Stimulated activated naive B cell treated with anti-CD40 and anti-IgM and Interleukin-4, amounts not matched to agents 10 μg/mL and 1 μg/mL and 100 μg/mL, for 72 hours (primary cell): ENCODE results near the gene CYP2J2.
"Not testable (repeated sequence)": the region's sequence is repeated elsewhere in the genome, so short reads cannot be mapped to it uniquely, and the experiment has no call there.

Source experiments
- ATAC-seq, 2 donors: fragments of 150-1000 bp; cut with Tn5 transposase; replicated peaks; 2 replicates each; pipeline ENCODE4 v1.10.0; 2021; ENCODE audit warnings: moderate library complexity in 1 of 2
- DNase-seq: peaks from one replicate; pipeline ENCODE4 v3.0.0; 2021
- H3K27ac Mint-ChIP-seq: one replicate; pipeline ENCODE4 v1.8.0; 2022; ENCODE audit warnings: mild to moderate bottlenecking, mixed read lengths
- H3K27me3 Mint-ChIP-seq, 2 donors: one replicate each; pipeline ENCODE4 v1.8.0; 2022; ENCODE audit warnings: mixed read lengths in 2 of 2
- H3K36me3 Mint-ChIP-seq, 2 donors: one replicate each; pipeline ENCODE4 v1.8.0; 2022; ENCODE audit warnings: mixed read lengths in 2 of 2, mild to moderate bottlenecking in 1 of 2
- H3K4me1 Mint-ChIP-seq, 2 donors: one replicate each; pipeline ENCODE4 v1.8.0; 2022; ENCODE audit warnings: mixed read lengths in 2 of 2, mild to moderate bottlenecking in 1 of 2
- H3K4me3 Mint-ChIP-seq, 2 donors: one replicate each; pipeline ENCODE4 v1.8.0; 2022; ENCODE audit warnings: mild to moderate bottlenecking in 2 of 2, mixed read lengths in 2 of 2, moderate library complexity in 1 of 2
- H3K9me3 Mint-ChIP-seq, 2 donors: one replicate each; pipeline ENCODE4 v1.8.0; 2022; ENCODE audit warnings: mixed read lengths in 2 of 2, mild to moderate bottlenecking in 1 of 2

The CYP2J2 gene, protein sequence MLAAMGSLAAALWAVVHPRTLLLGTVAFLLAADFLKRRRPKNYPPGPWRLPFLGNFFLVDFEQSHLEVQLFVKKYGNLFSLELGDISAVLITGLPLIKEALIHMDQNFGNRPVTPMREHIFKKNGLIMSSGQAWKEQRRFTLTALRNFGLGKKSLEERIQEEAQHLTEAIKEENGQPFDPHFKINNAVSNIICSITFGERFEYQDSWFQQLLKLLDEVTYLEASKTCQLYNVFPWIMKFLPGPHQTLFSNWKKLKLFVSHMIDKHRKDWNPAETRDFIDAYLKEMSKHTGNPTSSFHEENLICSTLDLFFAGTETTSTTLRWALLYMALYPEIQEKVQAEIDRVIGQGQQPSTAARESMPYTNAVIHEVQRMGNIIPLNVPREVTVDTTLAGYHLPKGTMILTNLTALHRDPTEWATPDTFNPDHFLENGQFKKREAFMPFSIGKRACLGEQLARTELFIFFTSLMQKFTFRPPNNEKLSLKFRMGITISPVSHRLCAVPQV

DNA sequence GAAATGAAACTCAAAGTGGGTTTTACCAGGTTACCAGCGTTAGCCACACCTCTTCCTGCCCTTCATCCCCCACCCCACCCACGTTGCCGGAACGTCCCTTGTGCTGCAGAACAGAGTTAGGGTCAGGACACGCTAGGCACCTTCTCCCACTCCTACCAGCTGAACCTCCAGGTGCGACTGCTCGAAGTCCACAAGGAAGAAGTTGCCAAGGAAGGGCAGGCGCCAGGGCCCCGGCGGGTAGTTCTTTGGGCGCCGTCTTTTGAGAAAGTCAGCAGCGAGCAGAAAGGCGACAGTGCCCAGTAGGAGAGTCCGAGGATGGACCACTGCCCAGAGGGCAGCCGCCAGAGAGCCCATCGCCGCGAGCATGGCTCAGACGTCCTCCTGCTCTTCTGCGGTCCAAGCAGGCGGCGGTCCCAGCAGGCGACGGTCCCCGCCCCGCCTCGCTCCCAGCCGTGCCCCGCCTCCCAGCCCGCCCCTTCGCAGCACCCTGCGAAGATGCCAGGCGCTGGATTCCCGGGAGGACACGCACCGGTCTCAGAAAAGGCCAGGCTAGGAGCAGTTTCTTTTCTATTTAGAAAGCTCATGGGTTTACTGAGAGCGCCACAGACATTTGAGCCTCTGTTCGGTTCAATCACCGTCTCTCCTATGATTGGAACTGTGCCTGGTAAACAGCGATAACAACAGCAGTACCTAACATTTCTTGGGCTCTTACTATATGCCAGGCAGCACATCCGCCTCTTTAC, at the start of gene CYP2J2:
Gene CYP2J2 (minus strand): TSS at position 393 of the 743 bp plus-strand sequence. CDS start 27 bp downstream, at position 366.
- Mint-ChIP-seq H3K27me3 (peaks cover 16 to 25% of the 10 kb centered on the region in 2 donors), H3K4me1 (peaks cover 4 to 8% of the 10 kb centered on the region in 2 donors), H3K9me3 (peaks cover 6 to 7% of the 10 kb centered on the region in 2 donors), H3K27ac (peak within 1 kb of the TSS; percentile 75), H3K36me3 (peaks cover 0 to 5% of the 10 kb centered on the region in 2 donors), H3K4me3 (peak within 1 kb of the TSS; percentile 87 to 92)
- ATAC-seq (peak; percentile 87 to 89), DNase-seq (peak; percentile 4)

DNA sequence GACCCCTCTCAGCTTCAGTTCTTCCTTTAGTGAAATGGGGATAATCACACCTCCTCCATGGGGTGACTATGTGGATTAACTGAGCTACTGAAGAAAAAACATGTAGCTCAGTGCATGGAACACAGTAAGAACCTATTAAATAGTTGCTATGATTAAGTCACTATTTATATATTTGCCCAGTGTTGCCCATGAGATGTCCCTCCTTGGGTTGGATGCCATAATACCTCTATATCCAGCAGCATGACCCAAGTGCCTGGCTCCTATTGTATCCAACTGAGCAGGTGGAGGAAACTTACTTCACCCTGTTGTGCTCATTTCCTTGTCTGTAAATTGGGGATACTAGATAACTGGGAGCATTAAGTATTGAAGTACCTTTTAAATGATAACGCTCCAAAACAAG, 47.1 kb upstream of the CYP2J2 start:
- Mint-ChIP-seq H3K36me3 (no peaks in the 10 kb centered on the region), H3K27ac (no peak overlapping the region), H3K4me3 (no peak overlapping the region), H3K27me3 (peaks cover 27 to 29% of the 10 kb centered on the region in 2 donors), H3K9me3 (no peaks in the 10 kb centered on the region), H3K4me1 (peaks cover 2 to 7% of the 10 kb centered on the region in 2 donors)
- no peak for DNase-seq
- ATAC-seq: no peak

DNA sequence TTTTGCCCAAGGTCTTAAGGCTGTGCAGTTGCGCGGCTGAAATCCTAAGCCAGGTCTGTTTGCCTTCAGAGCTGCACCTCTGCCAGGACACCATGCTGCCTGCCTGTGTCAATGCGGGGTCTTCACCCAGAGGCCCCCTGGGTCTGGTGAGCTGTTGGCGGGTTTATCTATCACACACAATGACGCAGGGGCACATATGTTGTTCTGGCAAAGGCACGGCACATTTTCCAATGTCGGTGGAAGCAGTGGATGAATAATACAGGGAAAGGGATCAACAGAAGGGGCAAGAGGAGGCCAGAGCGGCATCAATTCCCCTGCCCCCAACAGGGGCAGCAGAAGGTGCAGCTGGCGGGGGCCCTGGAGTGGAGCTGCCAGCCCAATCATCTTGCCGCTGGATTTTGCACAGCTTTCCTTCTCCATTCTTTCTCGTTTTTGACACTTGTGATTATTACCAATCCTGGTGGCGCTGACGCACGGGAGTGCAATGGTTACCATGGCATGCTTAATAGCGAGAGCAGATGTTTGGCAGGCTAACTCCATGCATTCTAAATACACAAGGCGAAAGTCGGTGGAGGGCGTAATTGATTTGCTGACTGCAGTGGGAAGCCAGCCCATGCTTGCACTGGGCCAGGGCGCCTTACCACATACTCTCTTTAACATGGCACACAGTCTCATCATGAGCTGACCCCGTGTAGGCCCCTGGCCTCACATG, 45.8 kb upstream of the CYP2J2 start:
- Mint-ChIP-seq H3K4me1 (peaks cover 2 to 7% of the 10 kb centered on the region in 2 donors), H3K36me3 (no peaks in the 10 kb centered on the region), H3K4me3 (no peak overlapping the region), H3K27me3 (peaks cover 27 to 29% of the 10 kb centered on the region in 2 donors), H3K27ac (no peak overlapping the region), H3K9me3 (no peaks in the 10 kb centered on the region)
- DNase-seq: no peak
- ATAC-seq: no peak

DNA sequence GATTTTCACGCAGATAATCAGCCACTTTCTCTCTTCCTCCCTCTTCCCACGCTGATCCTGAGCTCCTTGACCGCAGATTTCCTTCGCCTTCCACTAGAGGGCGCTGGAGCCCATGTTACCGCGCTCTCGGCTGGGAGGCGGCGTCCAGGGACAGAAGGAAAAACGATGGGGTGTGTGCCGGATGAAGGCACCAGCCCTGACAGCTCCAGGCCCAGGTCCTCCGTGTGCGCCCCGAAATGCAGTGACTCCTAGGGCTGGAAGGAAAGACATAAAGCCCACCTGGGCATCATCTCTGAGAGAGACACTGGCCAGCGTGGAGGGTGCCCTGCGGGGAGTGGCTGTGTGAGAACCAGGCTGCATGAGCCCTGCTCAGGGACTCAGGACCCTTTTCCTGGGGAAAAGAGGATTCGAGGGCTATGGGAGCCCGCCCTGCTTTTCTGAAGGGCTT, 44.9 kb upstream of the CYP2J2 start:
- Mint-ChIP-seq H3K4me3 (no peak overlapping the region), H3K9me3 (no peaks in the 10 kb centered on the region), H3K4me1 (peaks cover 2 to 7% of the 10 kb centered on the region in 2 donors), H3K27ac (no peak overlapping the region), H3K27me3 (peaks cover 23 to 27% of the 10 kb centered on the region in 2 donors), H3K36me3 (no peaks in the 10 kb centered on the region)
- DNase-seq (peak; percentile 10), ATAC-seq (peak; percentile 50)

DNA sequence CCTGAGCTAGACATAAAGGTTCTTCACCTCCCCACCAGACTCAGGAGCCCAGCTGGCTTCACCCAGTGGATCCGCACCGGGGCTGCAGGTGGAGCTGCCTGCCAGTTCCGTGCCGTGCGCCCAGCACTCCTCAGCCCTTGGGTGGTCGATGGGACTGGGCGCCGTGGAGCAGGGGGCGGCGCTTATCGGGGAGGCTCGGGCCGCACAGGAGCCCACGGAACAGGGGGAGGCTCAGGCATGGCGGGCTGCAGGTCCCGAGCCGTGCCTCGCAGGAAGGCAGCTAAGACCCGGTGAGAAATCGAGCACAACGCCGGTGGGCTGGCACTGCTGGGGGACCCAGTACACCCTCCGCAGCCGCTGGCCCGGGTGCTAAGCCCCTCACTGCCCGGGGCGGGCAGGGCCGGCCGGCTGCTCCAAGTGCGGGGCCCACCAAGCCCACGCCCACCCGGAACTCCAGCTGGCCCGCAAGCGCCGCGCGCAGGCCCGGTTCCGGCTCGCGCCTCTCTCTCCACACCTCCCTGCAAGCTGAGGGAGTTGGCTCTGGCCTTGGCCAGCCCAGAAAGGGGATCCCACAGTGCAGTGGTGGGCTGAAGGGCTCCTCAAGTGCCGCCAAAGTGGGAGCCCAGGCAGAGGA, 43.1 kb upstream of the CYP2J2 start:
- not testable (repeated sequence) for H3K4me1 Mint-ChIP-seq, DNase-seq, H3K9me3 Mint-ChIP-seq, H3K36me3 Mint-ChIP-seq, ATAC-seq, H3K27ac Mint-ChIP-seq, H3K4me3 Mint-ChIP-seq
- peaks cover 9 to 15% of the 10 kb centered on the region in 2 donors for H3K27me3 Mint-ChIP-seq

DNA sequence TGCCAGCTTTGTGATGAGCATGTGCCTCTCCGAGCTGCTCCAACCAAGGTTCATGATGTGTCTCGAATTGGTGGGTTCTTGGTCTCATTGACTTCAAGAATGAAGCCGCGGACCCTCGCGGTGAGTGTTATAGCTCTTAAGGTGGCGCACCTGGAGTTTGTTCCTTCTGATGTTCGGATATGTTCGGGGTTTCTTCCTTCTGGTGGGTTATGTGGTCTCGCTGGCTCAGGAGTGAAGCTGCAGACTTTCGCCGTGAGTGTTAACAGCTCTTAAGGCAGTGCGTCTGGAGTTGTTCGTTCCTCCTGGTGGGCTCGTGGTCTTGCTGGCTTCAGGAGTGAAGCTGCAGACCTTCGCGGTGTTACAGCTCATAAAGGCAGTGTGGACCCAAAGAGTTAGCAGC, 42.2 kb upstream of the CYP2J2 start:
- H3K27ac Mint-ChIP-seq, ATAC-seq, DNase-seq, H3K4me3 Mint-ChIP-seq, H3K4me1 Mint-ChIP-seq, H3K36me3 Mint-ChIP-seq, H3K9me3 Mint-ChIP-seq: not testable (repeated sequence)
- peaks cover 9 to 11% of the 10 kb centered on the region in 2 donors for H3K27me3 Mint-ChIP-seq

DNA sequence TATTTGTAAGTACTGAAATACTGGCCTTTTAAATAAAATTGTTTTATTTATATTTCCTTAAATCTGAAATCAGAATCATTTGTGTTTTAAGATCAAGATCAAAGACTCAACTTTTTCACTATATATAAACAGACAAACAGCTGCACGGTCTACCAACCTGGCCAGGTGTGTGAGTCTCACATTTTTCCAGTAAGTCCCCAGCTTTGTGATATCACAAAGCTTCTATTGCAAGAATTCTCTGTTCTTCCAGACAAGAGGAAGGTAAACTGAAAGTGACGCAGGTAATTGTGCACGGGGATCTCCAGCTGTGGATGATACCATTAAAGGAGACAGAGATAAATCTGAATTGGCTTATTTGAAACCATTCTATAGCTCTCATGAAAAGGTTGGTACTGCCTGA, 41.2 kb upstream of the CYP2J2 start:
- H3K36me3 Mint-ChIP-seq: no peaks in the 10 kb centered on the region
- no peak overlapping the region for H3K4me3 Mint-ChIP-seq
- peaks cover 5 to 9% of the 10 kb centered on the region in 2 donors for H3K27me3 Mint-ChIP-seq
- ATAC-seq (no peak), DNase-seq (no peak)
- peaks cover 2 to 7% of the 10 kb centered on the region in 2 donors for H3K4me1 Mint-ChIP-seq
- no peaks in the 10 kb centered on the region for H3K9me3 Mint-ChIP-seq
- no peak overlapping the region for H3K27ac Mint-ChIP-seq

DNA sequence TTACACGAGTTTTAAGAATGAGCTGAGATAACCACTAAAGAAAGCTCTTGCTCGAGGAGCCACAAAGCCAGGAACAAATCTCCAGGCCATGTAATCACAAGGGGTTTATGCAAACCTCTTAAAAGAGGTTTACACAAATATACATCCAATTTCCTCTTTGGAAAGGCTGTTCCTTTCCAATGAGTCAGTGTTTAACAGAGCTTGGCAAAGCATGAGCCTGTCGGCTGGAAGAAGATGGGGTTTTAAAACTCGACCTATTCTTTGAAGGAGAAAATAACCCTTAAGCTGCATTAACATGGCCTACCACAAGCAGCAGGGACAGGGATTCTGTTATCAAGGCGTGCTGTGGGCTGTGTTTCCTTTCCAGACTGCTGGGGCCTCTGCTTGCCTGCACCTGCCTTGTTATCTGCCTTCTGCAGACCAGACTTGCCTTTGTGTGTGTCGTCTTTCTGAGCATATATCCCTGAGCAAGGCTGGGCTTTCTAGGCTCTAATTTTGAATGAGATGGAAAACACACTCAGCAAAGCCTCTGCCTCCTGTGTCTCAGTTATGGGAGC, 40.6 kb upstream of the CYP2J2 start:
- no peaks in the 10 kb centered on the region for H3K36me3 Mint-ChIP-seq
- no peak overlapping the region for H3K4me3 Mint-ChIP-seq
- no peak overlapping the region for H3K27ac Mint-ChIP-seq
- ATAC-seq (no peak), DNase-seq (no peak)
- H3K4me1 Mint-ChIP-seq: peaks cover 2 to 7% of the 10 kb centered on the region in 2 donors
- peaks cover 3 to 9% of the 10 kb centered on the region in 2 donors for H3K27me3 Mint-ChIP-seq
- no peaks in the 10 kb centered on the region for H3K9me3 Mint-ChIP-seq

DNA sequence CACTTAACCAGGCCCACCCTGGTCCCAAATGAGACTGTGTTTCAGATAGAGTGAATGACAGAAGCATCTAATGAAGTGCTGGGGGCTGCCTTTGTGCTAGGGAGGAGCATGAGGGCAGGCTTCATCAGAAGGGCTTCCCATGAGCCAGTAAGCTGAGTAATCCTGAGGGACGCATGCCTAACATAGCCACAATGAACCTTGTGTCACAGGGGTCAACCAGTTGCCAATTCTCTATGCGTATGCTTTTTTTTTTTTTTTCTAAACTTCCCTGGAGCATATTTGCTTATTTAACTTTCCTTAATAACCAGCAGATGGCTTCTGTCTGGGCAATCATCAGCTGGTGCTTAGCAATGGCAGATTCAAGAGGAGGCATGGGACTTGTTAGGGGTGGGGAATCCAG, 25.5 kb upstream of the CYP2J2 start:
- DNase-seq: no peak
- ATAC-seq: no peak
- peaks cover 4 to 5% of the 10 kb centered on the region in 2 donors for H3K27me3 Mint-ChIP-seq
- no peak overlapping the region for H3K27ac Mint-ChIP-seq
- no peaks in the 10 kb centered on the region for H3K36me3 Mint-ChIP-seq
- H3K4me3 Mint-ChIP-seq: no peak overlapping the region
- H3K4me1 Mint-ChIP-seq: no peaks in the 10 kb centered on the region
- H3K9me3 Mint-ChIP-seq: no peaks in the 10 kb centered on the region

DNA sequence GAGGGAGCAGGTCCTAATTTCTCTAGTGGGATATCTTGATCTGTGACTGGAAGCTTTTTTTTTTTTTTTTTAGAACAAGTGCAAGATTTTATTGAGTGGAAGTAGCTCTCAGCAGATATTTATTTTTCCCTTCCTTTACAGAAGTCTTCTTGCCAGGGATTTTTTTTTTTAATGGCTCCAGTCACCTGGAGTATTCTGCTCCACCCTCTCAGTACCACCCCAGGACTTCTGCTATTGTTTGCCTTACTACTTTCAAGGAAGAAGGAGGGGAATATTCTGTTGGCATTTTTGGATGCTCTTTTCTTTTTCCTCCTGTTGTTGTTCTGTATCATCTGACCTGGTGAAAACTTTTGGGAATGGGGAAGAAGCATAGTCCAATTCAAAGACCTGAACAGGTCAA, 23.1 kb upstream of the CYP2J2 start:
- Mint-ChIP-seq H3K4me3 (no peak overlapping the region), H3K27ac (no peak overlapping the region), H3K4me1 (no peaks in the 10 kb centered on the region), H3K9me3 (no peaks in the 10 kb centered on the region), H3K27me3 (peaks cover 4 to 5% of the 10 kb centered on the region in 2 donors), H3K36me3 (no peaks in the 10 kb centered on the region)
- ATAC-seq (no peak), DNase-seq (no peak)

DNA sequence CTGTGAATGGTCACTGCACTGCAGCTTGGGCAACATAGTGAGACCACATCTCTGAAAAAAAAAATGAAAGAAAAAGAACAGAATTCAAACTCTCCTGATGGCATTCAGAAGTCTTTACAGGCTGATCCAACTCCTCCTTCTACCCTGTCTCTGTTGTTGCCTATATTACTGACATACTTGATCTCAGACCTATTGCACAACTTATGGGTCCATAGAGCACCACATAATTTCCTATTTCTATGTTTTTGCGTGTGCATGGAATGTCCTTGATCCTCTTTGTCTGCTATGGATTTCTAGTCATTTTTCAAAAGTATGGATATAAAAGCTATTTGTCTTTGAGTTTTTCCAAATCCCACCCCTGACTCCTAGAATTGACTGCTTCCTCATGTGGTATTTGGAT, 22.4 kb upstream of the CYP2J2 start:
- no peak for DNase-seq
- peaks cover 4 to 5% of the 10 kb centered on the region in 2 donors for H3K27me3 Mint-ChIP-seq
- no peaks in the 10 kb centered on the region for H3K4me1 Mint-ChIP-seq
- no peak overlapping the region for H3K4me3 Mint-ChIP-seq
- ATAC-seq: no peak
- no peaks in the 10 kb centered on the region for H3K36me3 Mint-ChIP-seq
- no peak overlapping the region for H3K27ac Mint-ChIP-seq
- no peaks in the 10 kb centered on the region for H3K9me3 Mint-ChIP-seq

DNA sequence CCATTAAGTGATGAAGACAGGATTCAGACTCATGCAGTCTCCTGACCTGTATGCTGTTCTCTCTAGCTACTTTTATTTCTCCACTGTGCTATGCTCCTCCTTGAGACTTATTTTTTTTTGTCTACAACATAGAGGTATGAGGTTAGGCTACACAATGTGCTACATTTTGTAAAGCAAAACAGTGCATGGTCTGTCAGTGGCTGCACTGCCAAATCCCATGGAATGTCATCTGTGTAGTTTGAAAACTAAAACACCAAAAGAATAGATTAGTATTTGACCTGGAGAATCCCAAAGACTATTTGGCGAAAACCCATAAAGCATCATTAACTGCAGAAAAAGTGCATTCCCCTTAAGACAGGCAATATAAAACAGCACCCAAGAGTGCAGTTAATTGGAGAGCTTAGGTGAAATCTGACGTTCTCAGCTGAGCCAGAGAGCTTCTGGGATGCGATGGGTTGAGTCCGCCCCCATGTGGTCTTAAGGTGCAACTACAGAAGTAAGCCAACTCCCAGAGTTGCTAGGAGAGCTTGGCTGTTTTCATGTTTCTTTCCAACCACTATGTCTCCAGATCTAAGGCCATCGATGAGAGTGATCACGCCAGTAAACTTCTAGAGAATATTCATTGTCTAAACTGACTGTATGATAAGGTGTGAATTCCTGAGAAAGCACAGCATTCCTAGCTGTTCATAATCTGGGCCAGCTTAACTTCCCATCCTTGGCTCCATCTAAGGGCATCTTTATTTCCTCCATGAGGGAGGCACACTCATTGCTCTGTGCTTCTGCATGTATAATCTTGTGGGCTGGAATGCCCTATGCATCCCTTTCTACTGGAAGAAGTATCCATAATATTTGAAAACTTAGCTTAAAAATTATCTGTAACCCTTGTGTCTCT, 20.7 kb upstream of the CYP2J2 start:
- Mint-ChIP-seq H3K4me1 (no peaks in the 10 kb centered on the region), H3K4me3 (no peak overlapping the region), H3K36me3 (no peaks in the 10 kb centered on the region), H3K9me3 (no peaks in the 10 kb centered on the region), H3K27me3 (peaks cover 5 to 12% of the 10 kb centered on the region in 2 donors), H3K27ac (no peak overlapping the region)
- peak; percentile 21 for DNase-seq
- ATAC-seq: peak; percentile 84 to 85

DNA sequence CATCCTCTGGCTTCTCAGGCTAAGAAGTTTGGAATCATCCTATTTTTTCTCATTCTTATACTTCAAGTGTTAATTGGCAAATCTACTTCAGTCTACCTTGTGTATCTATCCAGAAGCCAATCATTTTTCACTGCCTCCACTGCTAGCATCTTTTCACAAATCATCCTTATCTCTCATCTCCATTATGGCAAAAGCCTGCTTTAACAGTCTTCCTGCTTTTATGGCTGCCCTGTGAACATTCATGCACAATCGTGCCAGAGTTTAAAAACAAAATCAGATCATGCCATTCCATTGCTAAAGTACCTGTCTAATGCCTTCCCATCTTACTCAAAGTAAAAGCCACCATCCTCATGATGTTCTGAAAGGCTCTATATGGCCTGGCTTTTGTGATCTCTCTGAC, 19.2 kb upstream of the CYP2J2 start:
- Mint-ChIP-seq H3K4me1 (no peaks in the 10 kb centered on the region), H3K27ac (no peak overlapping the region), H3K4me3 (no peak overlapping the region), H3K9me3 (no peaks in the 10 kb centered on the region), H3K27me3 (peaks cover 5 to 15% of the 10 kb centered on the region in 2 donors), H3K36me3 (no peaks in the 10 kb centered on the region)
- ATAC-seq: no peak
- no peak for DNase-seq
